ENCODE measurements around the gene RAB39A.
"Not testable (repeated sequence)": the region's sequence is repeated elsewhere in the genome, so short reads cannot be mapped to it uniquely, and the experiment has no call there.

RAB39A gene

GRCh38 chr11:107928046-107928766, at the start of gene RAB39A:
Gene RAB39A (plus strand): TSS chr11:107928448. CDS start chr11:107928569, 121 bp downstream.
- peak; percentile 78 for DNase-seq

- DNase-seq: not testable (repeated sequence)
Measured at GRCh38 chr11:107881471-107881870, 46.8 kb upstream of the RAB39A start.

- DNase-seq: no peak
Measured at GRCh38 chr11:107882095-107882820, 46.0 kb upstream of the RAB39A start.

- DNase-seq: no peak
Measured at GRCh38 chr11:107898270-107898669, 30.0 kb upstream of the RAB39A start.

- DNase-seq: no peak
Measured at GRCh38 chr11:107908211-107908610, 20.0 kb upstream of the RAB39A start.

GRCh38 chr11:107912415-107912814, 15.8 kb upstream of the RAB39A start:
- DNase-seq: not testable (repeated sequence)

- DNase-seq: no peak
Measured at GRCh38 chr11:107915229-107915628, 13.0 kb upstream of the RAB39A start.

- peak; percentile 46 for DNase-seq
Measured at GRCh38 chr11:107916671-107917241, 11.5 kb upstream of the RAB39A start.

- no peak for DNase-seq
Measured at GRCh38 chr11:107921997-107922396, 6.3 kb upstream of the RAB39A start.

- DNase-seq: not testable (repeated sequence)
Measured at GRCh38 chr11:107923519-107923918, 4.7 kb upstream of the RAB39A start.

GRCh38 chr11:107924306-107924705, 3.9 kb upstream of the RAB39A start:
- no peak for DNase-seq

GRCh38 chr11:107927559-107927958, 689 bp upstream of the RAB39A start:
- no peak for DNase-seq

- peak; percentile 11 for DNase-seq
Measured at GRCh38 chr11:107928767-107929507, 689 bp downstream of the RAB39A start.

GRCh38 chr11:107929611-107930200, 1.5 kb downstream of the RAB39A start:
- DNase-seq: peak; percentile 16

- no peak for DNase-seq
Measured at GRCh38 chr11:107931206-107931605, 3.0 kb downstream of the RAB39A start.

- DNase-seq: no peak
Measured at GRCh38 chr11:107947904-107948303, 19.7 kb downstream of the RAB39A start.

- not testable (repeated sequence) for DNase-seq
Measured at GRCh38 chr11:107948328-107948727, 20.1 kb downstream of the RAB39A start.

- no peak for DNase-seq
Measured at GRCh38 chr11:107951155-107951554, 22.9 kb downstream of the RAB39A start.

- DNase-seq: no peak
Measured at GRCh38 chr11:107953446-107953845, 25.2 kb downstream of the RAB39A start.

GRCh38 chr11:107956543-107956942, 28.3 kb downstream of the RAB39A start:
- no peak for DNase-seq

GRCh38 chr11:107957109-107957588, 28.9 kb downstream of the RAB39A start:
- no peak for DNase-seq

- no peak for DNase-seq
Measured at GRCh38 chr11:107961480-107961879, 33.2 kb downstream of the RAB39A start.

- no peak for DNase-seq
Measured at GRCh38 chr11:107962181-107962580, 33.9 kb downstream of the RAB39A start.

Measured in activated CD4-positive, alpha-beta T cell treated with anti-CD3 and anti-CD28 coated beads for 48 hours (primary cell).